ENCODE measurements around the gene ACOT7. TPM values are rescaled to one million over a fixed set of nuclear protein-coding genes. Genes with fewer than 3 reads are reported as not detected.
"Not testable (repeated sequence)": the region's sequence is repeated elsewhere in the genome, so short reads cannot be mapped to it uniquely, and the experiment has no call there.

Gene ACOT7
- total RNA-seq, 1 donor from 2014 or later: 175 TPM

- TF ChIP-seq, protein P1, sequence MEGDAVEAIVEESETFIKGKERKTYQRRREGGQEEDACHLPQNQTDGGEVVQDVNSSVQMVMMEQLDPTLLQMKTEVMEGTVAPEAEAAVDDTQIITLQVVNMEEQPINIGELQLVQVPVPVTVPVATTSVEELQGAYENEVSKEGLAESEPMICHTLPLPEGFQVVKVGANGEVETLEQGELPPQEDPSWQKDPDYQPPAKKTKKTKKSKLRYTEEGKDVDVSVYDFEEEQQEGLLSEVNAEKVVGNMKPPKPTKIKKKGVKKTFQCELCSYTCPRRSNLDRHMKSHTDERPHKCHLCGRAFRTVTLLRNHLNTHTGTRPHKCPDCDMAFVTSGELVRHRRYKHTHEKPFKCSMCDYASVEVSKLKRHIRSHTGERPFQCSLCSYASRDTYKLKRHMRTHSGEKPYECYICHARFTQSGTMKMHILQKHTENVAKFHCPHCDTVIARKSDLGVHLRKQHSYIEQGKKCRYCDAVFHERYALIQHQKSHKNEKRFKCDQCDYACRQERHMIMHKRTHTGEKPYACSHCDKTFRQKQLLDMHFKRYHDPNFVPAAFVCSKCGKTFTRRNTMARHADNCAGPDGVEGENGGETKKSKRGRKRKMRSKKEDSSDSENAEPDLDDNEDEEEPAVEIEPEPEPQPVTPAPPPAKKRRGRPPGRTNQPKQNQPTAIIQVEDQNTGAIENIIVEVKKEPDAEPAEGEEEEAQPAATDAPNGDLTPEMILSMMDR (IDR thresholded peaks at IDR 0.05; ENCODE audit: partially characterized antibody, unreplicated experiment): no peak
- Mint-ChIP-seq H3K9me3 (ENCODE audit: unreplicated experiment) (peaks cover 10% of the 10 kb centered on the region), H3K4me3 (ENCODE audit: unreplicated experiment) (no peak overlapping the region), H3K27ac (ENCODE audit: unreplicated experiment) (no peak overlapping the region), H3K36me3 (ENCODE audit: unreplicated experiment) (no peaks in the 10 kb centered on the region), H3K4me1 (ENCODE audit: low read depth, unreplicated experiment) (peaks cover 6% of the 10 kb centered on the region), H3K27me3 (ENCODE audit: unreplicated experiment) (no peaks in the 10 kb centered on the region)
- DNase-seq: no peak
Observed at GRCh38 chr1:6222636-6223035, 170.9 kb downstream of the ACOT7 start.

DNA sequence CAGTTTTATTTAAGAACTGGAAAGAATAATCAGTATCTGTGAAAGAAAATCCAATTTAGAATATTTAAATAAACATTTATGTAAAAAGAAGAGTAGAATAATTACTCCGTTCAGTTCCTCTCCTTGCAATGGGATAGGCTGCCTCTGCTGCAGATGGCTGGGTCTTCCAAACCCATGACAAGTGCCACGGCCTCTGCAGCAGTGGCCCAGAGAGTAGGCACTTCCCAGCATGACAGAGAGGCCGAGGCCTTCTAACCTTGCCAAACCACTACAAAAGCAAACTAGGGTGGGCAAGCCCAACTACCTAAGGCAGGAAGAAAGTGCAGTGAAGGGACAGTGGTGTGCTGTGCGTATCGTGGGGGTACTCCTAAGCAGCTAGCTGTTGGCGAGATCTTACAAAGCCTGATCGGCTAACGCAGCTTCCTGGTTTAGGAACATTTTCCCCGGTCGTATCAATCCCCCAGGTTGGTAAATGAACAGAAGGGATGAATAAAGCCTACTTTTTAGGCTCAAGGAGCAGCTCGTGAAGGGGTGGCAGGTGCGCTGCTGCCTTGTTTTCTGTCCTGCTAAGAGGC is 172.3 kb downstream of the ACOT7 start:
- Mint-ChIP-seq H3K4me3 (ENCODE audit: unreplicated experiment) (no peak overlapping the region), H3K27ac (ENCODE audit: unreplicated experiment) (no peak overlapping the region), H3K4me1 (ENCODE audit: low read depth, unreplicated experiment) (peaks cover 6% of the 10 kb centered on the region), H3K9me3 (ENCODE audit: unreplicated experiment) (peaks cover 7% of the 10 kb centered on the region), H3K27me3 (ENCODE audit: unreplicated experiment) (no peaks in the 10 kb centered on the region), H3K36me3 (ENCODE audit: unreplicated experiment) (no peaks in the 10 kb centered on the region)
- DNase-seq: no peak
- TF ChIP-seq, protein P1 (IDR thresholded peaks at IDR 0.05; ENCODE audit: partially characterized antibody, unreplicated experiment): no peak

- Mint-ChIP-seq H3K27me3 (ENCODE audit: unreplicated experiment) (peaks cover 2% of the 10 kb centered on the region), H3K4me1 (ENCODE audit: low read depth, unreplicated experiment) (peaks cover 6% of the 10 kb centered on the region), H3K4me3 (ENCODE audit: unreplicated experiment) (no peak overlapping the region), H3K9me3 (ENCODE audit: unreplicated experiment) (peaks cover 8% of the 10 kb centered on the region), H3K27ac (ENCODE audit: unreplicated experiment) (no peak overlapping the region), H3K36me3 (ENCODE audit: unreplicated experiment) (no peaks in the 10 kb centered on the region)
- DNase-seq: no peak
- TF ChIP-seq, protein P1 (IDR thresholded peaks at IDR 0.05; ENCODE audit: partially characterized antibody, unreplicated experiment): no peak
Observed at GRCh38 chr1:6220236-6220635, 173.3 kb downstream of the ACOT7 start.

DNA sequence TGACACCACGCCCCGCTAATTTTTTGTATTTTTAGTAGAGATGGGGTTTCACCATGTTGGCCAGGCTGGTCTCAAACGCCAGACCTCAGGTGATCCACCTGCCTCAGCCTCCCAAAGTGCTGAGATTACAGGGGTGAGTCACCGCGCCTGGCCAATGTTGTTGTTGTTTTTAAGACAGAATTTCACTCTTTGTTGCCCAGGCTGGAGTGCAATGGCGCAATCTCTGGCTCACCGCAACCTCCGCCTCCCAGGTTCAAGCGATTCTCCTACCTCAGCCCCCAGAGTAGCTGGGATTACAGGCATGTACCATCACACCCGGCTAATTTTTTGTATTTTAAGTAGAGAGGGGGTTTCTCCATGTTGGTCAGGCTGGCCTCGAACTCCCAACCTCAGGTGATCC is 173.9 kb downstream of the ACOT7 start:
- not testable (repeated sequence) for DNase-seq; H3K36me3 Mint-ChIP-seq (ENCODE audit: unreplicated experiment); H3K4me3 Mint-ChIP-seq (ENCODE audit: unreplicated experiment); H3K27me3 Mint-ChIP-seq (ENCODE audit: unreplicated experiment); H3K4me1 Mint-ChIP-seq (ENCODE audit: low read depth, unreplicated experiment); H3K27ac Mint-ChIP-seq (ENCODE audit: unreplicated experiment); H3K9me3 Mint-ChIP-seq (ENCODE audit: unreplicated experiment)

DNA sequence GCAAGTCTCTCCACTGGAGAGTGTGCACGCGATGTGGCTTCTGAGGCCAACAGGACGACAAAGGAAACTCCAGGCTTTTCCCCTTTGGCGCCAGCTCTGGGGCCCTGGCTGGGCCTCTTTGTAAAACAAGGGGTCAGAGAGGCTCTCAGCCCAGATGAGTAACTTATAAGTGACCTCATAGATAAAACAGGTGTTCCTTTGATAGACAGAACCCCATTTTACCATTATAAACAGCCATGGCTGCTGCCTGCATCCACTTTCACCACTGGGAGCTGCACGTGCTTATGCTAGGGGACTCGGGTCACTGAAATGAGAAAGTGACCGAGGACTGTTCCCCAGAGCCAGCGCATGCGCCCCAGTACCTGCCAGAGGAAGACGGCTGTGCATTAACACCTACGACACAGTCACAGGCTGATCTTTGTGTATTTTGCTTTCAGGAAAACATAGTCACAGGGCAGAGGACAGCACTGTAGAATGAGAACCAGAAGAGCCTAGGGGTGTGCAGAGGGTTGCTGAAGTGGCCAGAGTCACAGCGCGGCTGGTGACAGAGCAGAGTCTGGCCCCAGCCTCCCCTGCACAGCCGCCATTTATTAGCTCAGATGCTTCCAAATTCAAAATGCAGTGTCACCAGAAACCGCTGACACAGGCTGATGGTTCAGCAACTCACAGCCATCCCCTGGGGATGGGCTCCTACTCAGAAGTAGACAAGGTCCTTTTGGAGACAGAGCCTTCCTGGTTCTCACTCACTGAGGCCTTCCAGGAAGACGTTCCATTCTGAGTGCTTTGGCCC is 175.0 kb downstream of the ACOT7 start:
- no peak for DNase-seq
- Mint-ChIP-seq H3K9me3 (ENCODE audit: unreplicated experiment) (peaks cover 8% of the 10 kb centered on the region), H3K27ac (ENCODE audit: unreplicated experiment) (peak overlapping the region; percentile 70), H3K4me3 (ENCODE audit: unreplicated experiment) (peak overlapping the region; percentile 64), H3K4me1 (ENCODE audit: low read depth, unreplicated experiment) (peaks cover 6% of the 10 kb centered on the region), H3K27me3 (ENCODE audit: unreplicated experiment) (peaks cover 2% of the 10 kb centered on the region), H3K36me3 (ENCODE audit: unreplicated experiment) (no peaks in the 10 kb centered on the region)
- TF ChIP-seq, protein P1 (IDR thresholded peaks at IDR 0.05; ENCODE audit: partially characterized antibody, unreplicated experiment): no peak

Small RNAs within 50 kb of the gene (microRNA-seq; reads per million reads assigned to microRNA genes)
- not detected for gene MIR4252 (ENCODE audit: unreplicated experiment)

Other genes starting within 250 kb of the ACOT7 start
- gene CHD5, start 213.4 kb downstream of the ACOT7 start, total RNA-seq (ENCODE audit: unreplicated experiment): 0.96 TPM
- gene RPL22, start 194.2 kb downstream of the ACOT7 start, total RNA-seq (ENCODE audit: unreplicated experiment): 275 TPM
- 5.6 TPM for gene RNF207, start 187.6 kb downstream of the ACOT7 start, total RNA-seq (ENCODE audit: unreplicated experiment)
- gene ICMT, start 157.8 kb downstream of the ACOT7 start, total RNA-seq (ENCODE audit: unreplicated experiment): 55.5 TPM
- 0.66 TPM for gene HES3, start 149.6 kb downstream of the ACOT7 start, total RNA-seq (ENCODE audit: unreplicated experiment)
- gene GPR153, start 132.7 kb downstream of the ACOT7 start, total RNA-seq (ENCODE audit: unreplicated experiment): 174 TPM
- gene HES2, start 26.2 kb upstream of the ACOT7 start, total RNA-seq (ENCODE audit: unreplicated experiment): 54.6 TPM
- 25.7 TPM for gene ESPN, start 31.0 kb upstream of the ACOT7 start, total RNA-seq (ENCODE audit: unreplicated experiment)
- gene TNFRSF25, start 72.4 kb upstream of the ACOT7 start, total RNA-seq (ENCODE audit: unreplicated experiment): 47.5 TPM
- 53.0 TPM for gene PLEKHG5, start 97.9 kb upstream of the ACOT7 start, total RNA-seq (ENCODE audit: unreplicated experiment)
- gene NOL9, start 160.7 kb upstream of the ACOT7 start, total RNA-seq (ENCODE audit: unreplicated experiment): 34.5 TPM
- gene TAS1R1, start 161.5 kb upstream of the ACOT7 start, total RNA-seq (ENCODE audit: unreplicated experiment): not detected
- 39.0 TPM for gene ZBTB48, start 186.2 kb upstream of the ACOT7 start, total RNA-seq (ENCODE audit: unreplicated experiment)
- gene KLHL21, start 209.1 kb upstream of the ACOT7 start, total RNA-seq (ENCODE audit: unreplicated experiment): 9.2 TPM
- gene PHF13, start 220.0 kb upstream of the ACOT7 start, total RNA-seq (ENCODE audit: unreplicated experiment): 13.2 TPM
- gene THAP3, start 231.1 kb upstream of the ACOT7 start, total RNA-seq (ENCODE audit: unreplicated experiment): 30.2 TPM